Measurements from ENCODE around the gene AATK.

GRCh38 chr17:81153340-81153803 lies 12.6 kb downstream of the AATK start:
- TF ChIP-seq, protein P1, sequence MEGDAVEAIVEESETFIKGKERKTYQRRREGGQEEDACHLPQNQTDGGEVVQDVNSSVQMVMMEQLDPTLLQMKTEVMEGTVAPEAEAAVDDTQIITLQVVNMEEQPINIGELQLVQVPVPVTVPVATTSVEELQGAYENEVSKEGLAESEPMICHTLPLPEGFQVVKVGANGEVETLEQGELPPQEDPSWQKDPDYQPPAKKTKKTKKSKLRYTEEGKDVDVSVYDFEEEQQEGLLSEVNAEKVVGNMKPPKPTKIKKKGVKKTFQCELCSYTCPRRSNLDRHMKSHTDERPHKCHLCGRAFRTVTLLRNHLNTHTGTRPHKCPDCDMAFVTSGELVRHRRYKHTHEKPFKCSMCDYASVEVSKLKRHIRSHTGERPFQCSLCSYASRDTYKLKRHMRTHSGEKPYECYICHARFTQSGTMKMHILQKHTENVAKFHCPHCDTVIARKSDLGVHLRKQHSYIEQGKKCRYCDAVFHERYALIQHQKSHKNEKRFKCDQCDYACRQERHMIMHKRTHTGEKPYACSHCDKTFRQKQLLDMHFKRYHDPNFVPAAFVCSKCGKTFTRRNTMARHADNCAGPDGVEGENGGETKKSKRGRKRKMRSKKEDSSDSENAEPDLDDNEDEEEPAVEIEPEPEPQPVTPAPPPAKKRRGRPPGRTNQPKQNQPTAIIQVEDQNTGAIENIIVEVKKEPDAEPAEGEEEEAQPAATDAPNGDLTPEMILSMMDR (IDR thresholded peaks at IDR 0.05 in 8 of 11, conservative IDR thresholded peaks at IDR 0.05 in 3 of 11) = no peak
- TF ChIP-seq POLR2AphosphoS5 (IDR thresholded peaks at IDR 0.05) = peak in 1 of 3 donors; percentile 17
- no peak for TF ChIP-seq POLR2A (IDR thresholded peaks at IDR 0.05)
